Neuronal stem cell (in vitro differentiated cells): ENCODE measurements around the gene FXYD5. TPM values are rescaled to one million over a fixed set of nuclear protein-coding genes. Genes with fewer than 3 reads are reported as not detected.

Experiments
- small RNA-seq: library from polyadenylated mRNA; stranded (forward); fragments of <200 nt; extraction: miRNeasy Mini kit (QIAGEN cat#:217004); gene quantifications from one replicate; pipeline ENCODE3, GENCODE V24; 2013; ENCODE audit not compliant: insufficient read depth

FXYD5 gene

Small RNA genes lying within 50 kb of the gene (small RNA-seq; reads per million reads assigned to genes)
- not detected for gene AC020907.2
